HepG2 (cell line): ENCODE results near the gene ARHGAP22. TPM values are rescaled to one million over a fixed set of nuclear protein-coding genes. Genes with fewer than 3 reads are reported as not detected.

Experiments
- RAD21 ChIP-seq: fragments of 450-650 bp; formaldehyde crosslinking; IDR thresholded peaks from 2 replicates; pipeline ENCODE4 v1.5.0; 2020; ENCODE audit warnings: mild to moderate bottlenecking
- TRIM24 ChIP-seq: sonication (generic); formaldehyde crosslinking; IDR thresholded peaks from 2 replicates; pipeline ENCODE4 v1.8.0; 2022; ENCODE audit warnings: mild to moderate bottlenecking, missing genetic modification reagents
- ZNF709 ChIP-seq: sonication (generic); formaldehyde crosslinking; IDR thresholded peaks from 2 replicates; pipeline ENCODE4 v1.5.0; 2020; ENCODE audit warnings: mild to moderate bottlenecking, missing genetic modification reagents
- polyA plus RNA-seq, 8 experiments: library from polyadenylated mRNA; depleted of rRNA in 3 of 8; stranded (reverse) in 7 of 8; unstranded in 1 of 8; fragments of >200 nt; fragmentation: Illumina TruSeq in 4 of 8; extraction: Trizol in 4 of 8; gene quantifications; 2 replicates each; pipeline versions ENCODE4 v1.2.1 to v1.2.3, GENCODE V29; 2011 to 2016; ENCODE audit warnings: low read depth in 4 of 8, missing spikeins in 1 of 8, mixed read lengths in 1 of 8; ENCODE audit not compliant: insufficient read depth in 1 of 8
- total RNA-seq, 5 experiments: library from RNA; depleted of rRNA; stranded (reverse); fragments of >200 nt; fragmentation: Illumina TruSeq; extraction: Trizol; gene quantifications; 2 replicates each; pipeline ENCODE4 v1.2.3, GENCODE V29; 2016; ENCODE audit warnings: low read depth in 1 of 5
- TF ChIP-seq, protein P1 (sequence below): sonication (generic); formaldehyde crosslinking; IDR thresholded peaks from 2 replicates; pipeline ENCODE4 v1.8.1; 2022; ENCODE audit warnings: low read depth, mild to moderate bottlenecking, missing genetic modification reagents
- TF ChIP-seq, protein P2 (sequence below): sonication (generic); formaldehyde crosslinking; IDR thresholded peaks from 2 replicates; pipeline ENCODE4 v1.8.0; 2022; ENCODE audit warnings: mild to moderate bottlenecking, missing genetic modification reagents; ENCODE audit not compliant: insufficient replicate concordance
- TF ChIP-seq, protein P3 (sequence below): IDR thresholded peaks from 2 replicates; pipeline ENCODE4 v1.6.1; 2016; ENCODE audit warnings: mild to moderate bottlenecking, missing biosample characterization, missing genetic modification reagents
- TF ChIP-seq, protein P4 (sequence below): IDR thresholded peaks from 2 replicates; pipeline ENCODE4 v1.6.1; 2016

The ARHGAP22 gene
- total and polyA plus RNA-seq, 2 of the 13 experiments (the other 11 are each of a cell fraction or from before 2014, with no cell fraction given), result 0.08 to 0.38 TPM

DNA sequence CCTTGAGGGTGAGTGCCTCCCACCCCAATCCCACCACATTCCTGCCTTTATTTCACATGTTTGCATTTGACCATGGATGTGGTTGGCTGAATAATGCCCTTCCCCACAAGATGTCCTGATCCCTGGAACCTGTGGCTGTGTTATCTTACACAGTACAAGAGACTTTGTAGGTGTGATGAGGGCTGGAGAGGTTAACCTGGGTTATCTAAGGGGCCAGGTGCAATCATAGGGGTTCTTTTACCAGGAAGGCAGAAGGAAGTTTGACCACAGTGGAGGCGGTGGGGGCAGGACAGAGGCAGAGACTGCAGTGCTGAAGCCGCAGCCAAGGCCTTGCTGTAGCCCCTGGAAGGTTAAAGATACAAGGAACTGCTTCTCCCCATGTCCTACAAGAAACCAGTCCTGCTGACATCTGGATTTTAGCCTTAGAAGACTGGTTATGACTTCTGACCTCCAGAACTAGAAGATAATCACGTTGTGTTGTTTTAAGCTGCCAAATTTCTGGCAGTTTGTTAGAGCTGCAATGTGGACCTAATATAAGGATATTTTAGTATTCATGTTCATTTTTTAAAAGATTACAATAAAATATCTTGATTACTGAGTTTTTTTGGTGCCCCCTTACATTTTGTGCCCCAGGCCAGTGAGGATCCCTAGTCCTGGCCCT, 136.6 kb downstream of the ARHGAP22 start (continued):
- TF ChIP-seq, protein P1, sequence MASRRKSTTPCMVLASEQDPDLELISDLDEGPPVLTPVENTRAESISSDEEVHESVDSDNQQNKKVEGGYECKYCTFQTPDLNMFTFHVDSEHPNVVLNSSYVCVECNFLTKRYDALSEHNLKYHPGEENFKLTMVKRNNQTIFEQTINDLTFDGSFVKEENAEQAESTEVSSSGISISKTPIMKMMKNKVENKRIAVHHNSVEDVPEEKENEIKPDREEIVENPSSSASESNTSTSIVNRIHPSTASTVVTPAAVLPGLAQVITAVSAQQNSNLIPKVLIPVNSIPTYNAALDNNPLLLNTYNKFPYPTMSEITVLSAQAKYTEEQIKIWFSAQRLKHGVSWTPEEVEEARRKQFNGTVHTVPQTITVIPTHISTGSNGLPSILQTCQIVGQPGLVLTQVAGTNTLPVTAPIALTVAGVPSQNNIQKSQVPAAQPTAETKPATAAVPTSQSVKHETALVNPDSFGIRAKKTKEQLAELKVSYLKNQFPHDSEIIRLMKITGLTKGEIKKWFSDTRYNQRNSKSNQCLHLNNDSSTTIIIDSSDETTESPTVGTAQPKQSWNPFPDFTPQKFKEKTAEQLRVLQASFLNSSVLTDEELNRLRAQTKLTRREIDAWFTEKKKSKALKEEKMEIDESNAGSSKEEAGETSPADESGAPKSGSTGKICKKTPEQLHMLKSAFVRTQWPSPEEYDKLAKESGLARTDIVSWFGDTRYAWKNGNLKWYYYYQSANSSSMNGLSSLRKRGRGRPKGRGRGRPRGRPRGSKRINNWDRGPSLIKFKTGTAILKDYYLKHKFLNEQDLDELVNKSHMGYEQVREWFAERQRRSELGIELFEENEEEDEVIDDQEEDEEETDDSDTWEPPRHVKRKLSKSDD (CRISPR knock-in tag), result no peak
- TF ChIP-seq, protein P2, sequence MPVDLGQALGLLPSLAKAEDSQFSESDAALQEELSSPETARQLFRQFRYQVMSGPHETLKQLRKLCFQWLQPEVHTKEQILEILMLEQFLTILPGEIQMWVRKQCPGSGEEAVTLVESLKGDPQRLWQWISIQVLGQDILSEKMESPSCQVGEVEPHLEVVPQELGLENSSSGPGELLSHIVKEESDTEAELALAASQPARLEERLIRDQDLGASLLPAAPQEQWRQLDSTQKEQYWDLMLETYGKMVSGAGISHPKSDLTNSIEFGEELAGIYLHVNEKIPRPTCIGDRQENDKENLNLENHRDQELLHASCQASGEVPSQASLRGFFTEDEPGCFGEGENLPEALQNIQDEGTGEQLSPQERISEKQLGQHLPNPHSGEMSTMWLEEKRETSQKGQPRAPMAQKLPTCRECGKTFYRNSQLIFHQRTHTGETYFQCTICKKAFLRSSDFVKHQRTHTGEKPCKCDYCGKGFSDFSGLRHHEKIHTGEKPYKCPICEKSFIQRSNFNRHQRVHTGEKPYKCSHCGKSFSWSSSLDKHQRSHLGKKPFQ (CRISPR knock-in tag), result no peak
- TF ChIP-seq, protein P3, sequence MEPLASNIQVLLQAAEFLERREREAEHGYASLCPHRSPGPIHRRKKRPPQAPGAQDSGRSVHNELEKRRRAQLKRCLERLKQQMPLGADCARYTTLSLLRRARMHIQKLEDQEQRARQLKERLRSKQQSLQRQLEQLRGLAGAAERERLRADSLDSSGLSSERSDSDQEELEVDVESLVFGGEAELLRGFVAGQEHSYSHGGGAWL, result no peak
- no peak for TF ChIP-seq TRIM24 (CRISPR knock-in tag)
- TF ChIP-seq, protein P4, sequence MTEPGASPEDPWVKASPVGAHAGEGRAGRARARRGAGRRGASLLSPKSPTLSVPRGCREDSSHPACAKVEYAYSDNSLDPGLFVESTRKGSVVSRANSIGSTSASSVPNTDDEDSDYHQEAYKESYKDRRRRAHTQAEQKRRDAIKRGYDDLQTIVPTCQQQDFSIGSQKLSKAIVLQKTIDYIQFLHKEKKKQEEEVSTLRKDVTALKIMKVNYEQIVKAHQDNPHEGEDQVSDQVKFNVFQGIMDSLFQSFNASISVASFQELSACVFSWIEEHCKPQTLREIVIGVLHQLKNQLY (CRISPR knock-in tag), result no peak
- no peak for TF ChIP-seq ZNF709 (CRISPR knock-in tag)
- no peak for TF ChIP-seq RAD21 (CRISPR knock-in tag)
- TF ChIP-seq, all 625 proteins: peak for 0
